Fibroblast of skin of back (primary cell): ENCODE data around the gene AGBL3.
A peak's percentile ranks its signal among the peaks of the same experiment; 100 is the strongest.
"Not testable (repeated sequence)": the region's sequence is repeated elsewhere in the genome, so short reads cannot be mapped to it uniquely, and the experiment has no call there.

Source experiments
- DNase-seq: peaks from one replicate; pipeline ENCODE4 v3.0.0-alpha.2; 2013

The AGBL3 gene

GRCh38 chr7:134966691-134967090, 19.6 kb upstream of the AGBL3 start:
- DNase-seq: no peak

GRCh38 chr7:134968110-134968509, 18.2 kb upstream of the AGBL3 start:
- DNase-seq: no peak

GRCh38 chr7:134981645-134982044, 4.7 kb upstream of the AGBL3 start:
- DNase-seq: not testable (repeated sequence)

- no peak for DNase-seq
These were observed 380 bp upstream of the AGBL3 start for GRCh38 chr7:134985894-134986362.

DNA sequence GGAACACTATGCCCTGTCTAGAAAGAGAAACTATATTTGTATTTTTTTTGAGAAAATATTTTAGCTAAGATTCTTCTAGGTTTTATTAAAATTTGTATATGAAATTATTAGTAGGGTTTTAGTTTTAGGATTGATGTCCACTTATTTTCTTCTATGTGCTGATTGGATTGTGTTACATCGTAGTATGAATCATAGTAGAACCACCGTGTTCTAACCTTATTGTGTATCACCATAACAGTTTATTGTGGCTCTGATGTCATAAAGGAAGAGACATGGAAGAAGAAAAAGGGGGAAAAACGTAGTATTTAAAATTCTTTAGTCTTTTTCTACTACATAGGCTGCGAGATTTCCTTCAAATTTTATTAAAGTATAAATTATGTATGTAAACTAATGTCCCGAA, 1.9 kb downstream of the AGBL3 start:
- no peak for DNase-seq

DNA sequence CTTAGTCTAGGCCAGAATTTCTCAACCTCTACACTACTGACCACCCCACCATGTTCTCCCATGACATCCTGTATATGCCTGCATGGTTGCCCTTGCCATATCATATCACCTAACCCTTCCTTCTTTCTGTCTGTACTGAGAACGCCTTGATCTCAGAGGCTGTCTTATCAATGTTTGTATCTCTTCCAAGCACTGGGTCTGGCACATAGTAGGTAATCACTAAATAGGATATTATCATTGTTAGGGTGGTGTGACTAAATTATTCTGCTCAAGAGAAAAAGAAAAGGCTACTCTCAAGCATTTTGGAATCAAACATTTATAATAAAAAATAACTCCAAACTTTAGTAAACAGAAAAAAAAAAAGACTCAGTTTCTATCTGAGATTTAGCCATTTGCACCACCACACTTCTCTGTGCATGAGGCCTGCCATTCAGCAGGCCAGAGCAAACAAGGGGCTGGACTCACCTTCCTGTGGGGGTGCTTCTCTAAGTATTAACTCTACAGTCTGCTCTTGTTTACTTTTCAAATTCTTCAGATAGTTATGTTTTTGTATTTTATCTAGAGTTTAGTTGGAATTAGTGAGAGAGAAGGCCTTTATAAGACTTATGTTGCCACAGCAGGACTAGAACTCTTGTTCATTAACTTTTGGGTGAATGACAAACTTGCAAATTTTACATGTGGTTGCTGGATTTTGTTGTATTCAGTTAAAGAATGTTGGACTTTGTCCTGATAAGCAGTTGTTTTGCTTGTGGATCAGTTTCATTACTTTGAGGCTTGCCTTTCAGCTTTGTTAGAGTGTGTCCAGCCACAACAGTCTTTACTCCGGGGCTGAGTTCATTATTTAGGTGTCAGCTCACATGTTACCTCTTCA, 5.4 kb downstream of the AGBL3 start:
- peak; percentile 30 for DNase-seq

DNA sequence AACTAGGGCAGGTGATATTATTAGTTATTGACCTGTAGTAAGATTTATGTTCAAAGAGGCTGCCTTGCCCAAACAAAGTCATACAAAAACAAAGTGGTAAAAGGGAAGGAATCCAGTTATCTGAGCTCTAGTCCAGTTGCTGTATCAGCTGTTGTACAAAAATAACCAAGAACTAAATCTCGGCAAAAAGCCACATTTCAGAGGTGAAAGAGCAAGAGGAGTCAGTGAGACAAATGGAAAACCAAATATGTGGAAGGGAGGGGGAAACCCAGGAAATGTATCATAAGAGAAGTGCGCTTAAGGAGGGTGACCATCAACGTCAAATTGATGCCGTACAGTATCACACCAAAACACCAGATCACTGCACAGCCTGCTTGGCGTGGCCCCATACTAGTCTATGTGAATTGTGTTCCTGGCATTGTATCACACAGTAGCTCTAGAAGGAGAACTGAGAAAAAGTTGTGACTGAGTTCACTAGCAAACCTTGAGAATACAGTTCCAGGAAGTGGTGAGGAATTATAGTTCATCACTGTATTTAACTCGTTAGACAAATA, 6.4 kb downstream of the AGBL3 start:
- DNase-seq: no peak

- no peak for DNase-seq
These were observed 7.7 kb downstream of the AGBL3 start for GRCh38 chr7:134993877-134994456.

GRCh38 chr7:134995239-134996096, 9.2 kb downstream of the AGBL3 start:
- DNase-seq: no peak

GRCh38 chr7:134996097-134996550, 9.8 kb downstream of the AGBL3 start:
- no peak for DNase-seq

DNA sequence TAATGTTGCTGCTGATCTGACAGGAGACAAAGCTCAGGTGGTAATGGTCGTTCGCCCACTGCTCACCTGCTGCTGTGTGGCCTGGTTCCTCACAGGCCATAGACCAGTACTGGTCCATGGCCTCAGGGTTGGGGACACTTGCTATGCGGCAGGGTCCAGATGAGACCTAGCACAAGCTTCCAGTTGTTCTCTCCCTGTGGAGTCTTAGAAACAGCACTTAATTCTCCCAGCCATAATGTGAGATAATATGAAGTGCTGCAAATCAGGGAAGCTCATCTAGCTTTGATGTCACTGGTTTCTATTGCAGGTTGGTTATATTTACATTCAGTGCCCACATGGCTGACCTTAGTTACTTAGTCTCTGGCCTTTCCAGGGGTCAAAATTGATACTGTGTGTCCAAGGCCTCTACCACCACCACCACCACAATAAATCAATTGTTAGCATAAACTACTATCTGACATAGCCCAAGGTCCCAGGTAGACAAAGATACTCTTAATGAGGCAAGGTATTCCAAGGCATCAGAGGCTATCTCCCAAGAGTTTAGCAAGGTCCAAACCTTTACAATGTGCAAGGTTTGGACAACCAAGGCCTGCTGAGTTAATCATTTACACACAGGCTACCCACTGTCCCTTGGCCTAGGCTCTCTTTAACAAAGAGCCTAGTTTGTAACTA, 11.0 kb downstream of the AGBL3 start:
- DNase-seq: no peak

- DNase-seq: no peak
These were observed 12.8 kb downstream of the AGBL3 start for GRCh38 chr7:134999136-134999535.

DNA sequence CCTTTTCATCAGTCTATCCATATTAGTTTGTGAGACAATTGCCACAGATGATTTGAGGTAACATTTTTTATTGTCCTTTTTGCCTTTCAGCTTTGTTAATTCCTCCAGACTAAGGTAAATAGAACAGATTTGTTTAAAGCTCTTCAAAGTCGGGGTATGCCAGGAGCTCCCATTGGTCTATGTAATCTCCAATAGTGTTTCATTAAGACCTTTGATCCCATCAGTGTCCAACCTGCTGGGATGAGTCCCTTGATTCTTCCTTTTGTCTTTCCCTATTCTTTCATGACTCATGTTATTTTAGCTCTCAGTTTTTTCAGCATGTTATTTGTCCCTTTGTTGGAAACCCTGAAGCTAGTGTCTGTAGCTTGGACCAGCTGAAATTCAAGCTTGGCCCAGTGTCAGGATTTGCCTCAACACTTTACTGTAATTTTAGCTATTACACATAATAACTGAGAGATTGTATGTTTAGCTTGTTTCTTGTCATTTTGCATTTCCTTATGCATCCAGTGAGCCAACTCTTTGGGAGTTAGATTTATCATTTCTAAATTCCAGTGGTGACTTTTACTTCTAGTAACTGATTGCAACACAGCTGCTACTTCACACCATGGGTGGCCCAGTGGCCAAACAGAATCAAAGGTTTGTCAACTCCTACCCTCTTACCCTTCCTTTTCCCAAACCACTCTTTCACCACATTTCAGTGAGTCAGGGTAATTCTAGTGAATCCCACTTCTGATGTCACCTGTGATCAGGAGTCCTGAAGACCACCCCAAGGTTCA, 15.3 kb downstream of the AGBL3 start:
- DNase-seq: no peak

DNA sequence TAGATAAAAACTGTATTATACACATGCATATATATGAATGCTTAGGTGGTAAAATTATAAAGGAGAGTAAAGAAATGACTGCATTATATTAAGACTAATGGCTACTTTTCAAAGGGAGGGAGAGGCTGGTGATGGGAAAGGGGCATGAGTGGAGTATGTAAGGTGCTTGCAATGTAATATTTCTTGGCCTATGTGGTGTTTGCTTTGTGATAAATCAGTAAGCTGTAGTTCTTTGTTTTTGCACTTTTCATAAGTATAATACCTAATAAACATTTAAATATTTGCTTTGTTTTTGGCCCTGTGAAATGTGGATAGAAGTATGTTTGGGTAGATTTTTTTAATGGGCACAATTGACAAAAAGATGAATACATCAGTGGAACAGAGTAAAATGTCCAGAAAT, 25.9 kb downstream of the AGBL3 start:
- DNase-seq: no peak

DNA sequence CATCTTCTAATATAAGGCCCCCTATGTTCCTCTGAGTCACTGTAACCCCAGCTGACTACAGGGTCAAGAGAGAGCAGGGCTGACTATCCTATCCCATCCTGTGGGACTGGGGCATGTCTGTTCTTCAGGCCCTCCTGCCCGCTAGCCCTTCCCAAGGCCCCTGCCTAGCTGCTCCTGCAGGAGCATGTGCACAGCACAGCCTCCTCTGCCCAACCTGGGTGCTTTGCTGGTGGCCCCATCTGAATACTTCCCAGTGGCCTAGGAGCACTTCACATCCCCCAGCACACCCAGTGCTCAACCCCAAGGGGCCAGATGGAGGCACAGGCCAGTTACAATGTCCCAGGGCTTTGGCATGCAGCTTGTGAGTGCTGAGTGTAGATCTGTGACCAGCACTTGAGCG, 37.3 kb downstream of the AGBL3 start:
- DNase-seq: no peak

- DNase-seq: no peak
These were observed 48.9 kb downstream of the AGBL3 start for GRCh38 chr7:135035252-135035651.

DNA sequence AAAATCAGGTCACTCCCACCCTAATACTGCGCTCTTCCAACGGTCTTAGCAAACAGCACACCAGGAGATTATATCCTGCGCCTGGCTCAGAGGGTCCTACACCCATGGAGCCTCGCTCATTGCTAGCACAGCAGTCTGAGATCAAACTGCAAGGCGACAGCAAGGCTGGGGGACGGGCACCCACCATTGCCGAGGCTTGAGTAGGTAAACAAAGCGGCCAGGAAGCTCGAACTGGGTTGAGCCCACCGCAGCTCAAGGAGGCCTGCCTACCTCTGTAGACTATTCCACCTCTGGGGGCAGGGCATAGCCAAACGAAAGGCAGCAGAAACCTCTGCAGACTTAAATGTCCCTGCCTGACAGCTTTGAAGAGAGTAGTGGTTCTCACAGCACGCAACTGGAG, 80.7 kb downstream of the AGBL3 start:
- DNase-seq: not testable (repeated sequence)

DNA sequence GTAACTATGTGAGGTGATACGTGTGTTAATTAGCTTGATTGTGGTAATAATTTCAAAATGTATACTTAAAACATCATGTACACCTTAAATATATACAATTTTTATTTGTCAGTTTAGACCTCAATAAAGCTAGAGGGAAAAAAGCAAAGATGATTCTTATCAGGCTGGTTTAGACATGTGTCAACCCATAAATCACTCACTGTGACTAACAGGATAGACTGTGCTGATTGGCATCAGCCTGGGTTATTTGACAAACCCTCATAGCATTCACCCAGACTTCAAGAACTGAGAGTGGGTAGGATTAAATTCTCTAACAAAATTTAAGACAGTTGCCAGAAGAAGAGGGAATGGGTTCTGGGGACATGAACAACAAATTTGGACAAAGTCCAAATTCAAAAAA, 87.8 kb downstream of the AGBL3 start:
- no peak for DNase-seq

DNA sequence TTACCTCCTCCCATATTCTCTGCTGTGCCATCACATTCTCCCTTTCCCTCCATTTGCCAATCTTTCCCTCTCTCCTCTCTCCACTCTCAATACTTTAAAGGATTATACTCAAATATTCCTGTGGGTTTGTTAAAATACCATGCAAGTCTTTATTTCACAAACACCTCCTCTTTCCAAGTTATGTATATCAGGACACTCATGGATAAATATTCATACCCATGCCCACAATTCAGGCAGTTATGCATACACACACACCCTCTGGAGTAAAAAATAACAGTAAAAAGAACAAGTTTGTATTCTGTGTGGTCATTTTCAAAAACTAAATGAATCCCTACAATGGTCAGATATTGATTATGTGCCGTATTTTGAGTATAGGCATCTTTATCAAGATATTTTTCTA, 88.2 kb downstream of the AGBL3 start:
- DNase-seq: no peak

DNA sequence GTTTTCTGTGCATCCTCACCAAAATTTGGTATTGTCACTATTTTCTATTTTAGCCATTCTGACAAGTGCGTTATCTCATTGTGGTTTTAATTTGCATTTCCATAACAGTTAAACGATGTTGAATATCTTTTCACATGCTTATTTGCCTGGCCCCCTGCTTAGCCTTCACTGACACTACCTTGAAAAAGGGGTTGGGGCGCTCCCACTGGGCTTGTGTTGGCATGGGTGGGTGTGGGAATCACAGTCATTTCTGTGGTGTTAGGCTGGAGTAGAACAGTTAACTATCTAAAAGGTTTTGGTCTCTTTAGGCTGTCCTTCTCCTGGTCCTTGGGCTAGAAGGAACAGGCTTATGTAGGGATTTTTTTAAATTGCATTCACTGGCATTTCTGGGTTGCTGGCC, 89.4 kb downstream of the AGBL3 start:
- DNase-seq: no peak

- no peak for DNase-seq
These were observed 90.6 kb downstream of the AGBL3 start for GRCh38 chr7:135076882-135077281.
